GM13976 (cell line): Measurements from ENCODE around the gene RET.

Source experiments
- DNase-seq: peaks from one replicate; pipeline ENCODE4 v3.0.0; 2012; ENCODE audit warnings: low spot score
- in situ Hi-C: fragments of 300-500 bp; cut with MboI; formaldehyde crosslinking; loops from one replicate; pipeline ENCODE4 v1.12.0; 2022; ENCODE audit warnings: low sequenced_read_pairs, mixed read lengths, inconsistent platforms; ENCODE audit not compliant: unreplicated experiment
- TF ChIP-seq, protein P1 (sequence below): IDR thresholded peaks from 2 replicates; pipeline ENCODE4 v1.5.1; 2012; ENCODE audit warnings: borderline replicate concordance, mild to moderate bottlenecking; ENCODE audit not compliant: insufficient read depth; ENCODE audit errors: extremely low read depth, missing control alignments, control extremely low read depth

Gene RET

DNA sequence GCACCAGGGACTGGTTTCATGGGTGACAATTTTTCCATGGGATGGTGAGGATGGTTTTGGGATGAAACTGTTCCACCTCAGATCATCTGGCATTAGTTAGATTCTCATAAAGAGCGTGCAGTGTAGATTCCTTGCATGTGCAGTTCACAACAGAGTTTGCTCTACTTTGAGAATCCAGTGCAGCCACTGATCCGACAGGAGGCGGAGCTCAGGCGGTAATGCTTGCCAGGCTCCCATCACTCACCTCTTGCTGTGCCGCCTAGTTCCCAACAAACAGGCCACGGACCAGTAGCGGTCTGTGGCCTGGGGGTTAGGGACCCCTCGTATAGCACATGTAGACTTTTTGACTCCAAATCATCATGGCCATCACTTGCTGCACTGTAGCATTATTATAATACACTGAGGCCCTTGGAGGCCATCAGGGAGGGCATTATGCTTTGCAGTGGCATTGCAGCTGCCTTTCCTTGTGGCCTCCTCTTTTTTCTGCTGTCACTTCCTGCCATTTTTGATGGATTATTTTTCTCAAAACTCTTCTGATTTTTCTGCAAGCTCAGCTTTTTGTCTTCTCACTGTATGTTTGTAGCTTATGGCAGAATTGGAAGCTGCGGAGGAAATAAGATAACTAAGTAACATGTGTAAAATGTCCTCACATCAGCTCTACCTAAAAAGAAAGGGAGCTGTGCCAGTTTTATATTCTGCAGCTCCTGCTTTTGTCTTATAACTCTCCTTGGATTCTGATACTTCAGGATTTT is 79.9 kb downstream of the RET start:
- TF ChIP-seq, protein P1, sequence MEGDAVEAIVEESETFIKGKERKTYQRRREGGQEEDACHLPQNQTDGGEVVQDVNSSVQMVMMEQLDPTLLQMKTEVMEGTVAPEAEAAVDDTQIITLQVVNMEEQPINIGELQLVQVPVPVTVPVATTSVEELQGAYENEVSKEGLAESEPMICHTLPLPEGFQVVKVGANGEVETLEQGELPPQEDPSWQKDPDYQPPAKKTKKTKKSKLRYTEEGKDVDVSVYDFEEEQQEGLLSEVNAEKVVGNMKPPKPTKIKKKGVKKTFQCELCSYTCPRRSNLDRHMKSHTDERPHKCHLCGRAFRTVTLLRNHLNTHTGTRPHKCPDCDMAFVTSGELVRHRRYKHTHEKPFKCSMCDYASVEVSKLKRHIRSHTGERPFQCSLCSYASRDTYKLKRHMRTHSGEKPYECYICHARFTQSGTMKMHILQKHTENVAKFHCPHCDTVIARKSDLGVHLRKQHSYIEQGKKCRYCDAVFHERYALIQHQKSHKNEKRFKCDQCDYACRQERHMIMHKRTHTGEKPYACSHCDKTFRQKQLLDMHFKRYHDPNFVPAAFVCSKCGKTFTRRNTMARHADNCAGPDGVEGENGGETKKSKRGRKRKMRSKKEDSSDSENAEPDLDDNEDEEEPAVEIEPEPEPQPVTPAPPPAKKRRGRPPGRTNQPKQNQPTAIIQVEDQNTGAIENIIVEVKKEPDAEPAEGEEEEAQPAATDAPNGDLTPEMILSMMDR = no peak
- DNase-seq = no peak
- in situ Hi-C loops = no loop called here

DNA sequence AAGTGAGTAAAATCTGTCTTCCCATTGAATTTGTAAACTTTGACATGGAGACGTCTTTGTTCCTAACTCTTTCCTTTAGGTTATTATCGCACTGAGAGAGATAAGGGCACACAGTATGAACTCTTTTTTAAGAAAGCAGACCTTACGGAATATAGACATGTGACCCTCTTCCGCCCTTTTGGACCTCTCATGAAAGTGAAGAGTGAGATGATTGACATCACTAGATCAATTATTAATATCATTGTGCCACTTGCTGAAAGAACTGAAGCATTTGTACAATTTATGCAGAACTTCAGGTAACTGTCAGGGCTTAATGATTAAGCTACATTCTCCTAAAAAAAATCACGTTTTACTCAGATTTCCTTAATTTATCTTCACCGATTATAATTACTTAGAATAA is 81.8 kb downstream of the RET start:
- TF ChIP-seq, protein P1 = no peak
- in situ Hi-C loops = no loop called here
- no peak for DNase-seq

DNA sequence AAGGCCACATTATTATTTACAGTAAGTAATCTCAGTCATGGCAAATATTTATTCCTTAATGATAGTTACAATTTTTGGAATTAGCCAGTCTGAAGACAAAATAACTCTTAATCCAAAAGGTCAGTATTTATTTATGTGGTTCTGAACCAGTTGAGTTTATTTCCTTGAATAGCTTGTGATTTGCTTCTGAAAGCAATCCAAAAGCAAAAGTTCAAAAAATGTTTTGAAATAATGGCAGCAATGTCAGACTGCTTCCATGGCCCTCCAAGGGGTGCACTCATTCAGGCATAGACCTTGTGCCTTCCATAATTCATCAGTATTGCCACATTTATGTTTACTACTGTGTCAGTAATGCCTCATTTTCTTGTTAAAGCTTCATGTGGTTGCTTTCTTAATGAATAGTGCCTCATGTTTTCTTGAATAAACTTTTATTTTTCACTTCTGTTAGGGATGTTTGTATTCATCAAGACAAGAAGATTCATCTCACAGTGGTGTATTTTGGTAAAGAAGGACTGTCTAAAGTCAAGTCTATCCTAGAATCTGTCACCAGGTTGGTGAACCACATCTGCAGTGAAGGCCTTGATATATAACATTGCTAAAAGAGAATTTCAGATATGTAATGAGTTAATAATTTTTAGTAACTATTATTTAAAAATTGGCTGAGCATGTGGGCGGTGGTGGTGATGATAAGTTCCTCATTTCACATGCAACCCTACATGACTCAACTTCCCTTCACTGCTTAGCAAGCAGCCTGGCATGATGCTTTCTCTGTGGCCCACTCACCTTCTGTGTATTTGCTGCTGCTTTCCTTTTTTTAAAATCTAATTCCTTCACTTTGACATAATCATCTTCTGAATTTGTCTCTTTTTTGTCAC is 83.4 kb downstream of the RET start:
- in situ Hi-C loops = no loop called here
- peak; percentile 20 for DNase-seq
- TF ChIP-seq, protein P1 = no peak

DNA sequence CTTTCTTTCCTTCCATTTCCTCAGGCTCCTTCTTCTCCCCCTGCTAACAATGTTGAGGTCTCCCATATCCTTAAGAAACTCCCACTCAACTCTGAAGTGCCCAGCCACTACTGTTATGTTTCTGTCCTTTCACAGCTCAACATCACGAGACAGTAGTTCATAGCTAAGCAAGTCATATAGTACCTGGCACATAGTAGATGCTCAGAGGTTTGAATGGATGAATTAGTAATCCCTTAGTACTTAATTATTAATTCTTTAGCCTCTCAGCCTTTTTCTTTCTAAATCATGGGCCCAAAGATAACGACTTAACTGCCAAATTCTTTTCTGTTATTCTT is 84.0 kb downstream of the RET start:
- in situ Hi-C loops = no loop called here
- no peak for DNase-seq
- TF ChIP-seq, protein P1 = no peak

DNA sequence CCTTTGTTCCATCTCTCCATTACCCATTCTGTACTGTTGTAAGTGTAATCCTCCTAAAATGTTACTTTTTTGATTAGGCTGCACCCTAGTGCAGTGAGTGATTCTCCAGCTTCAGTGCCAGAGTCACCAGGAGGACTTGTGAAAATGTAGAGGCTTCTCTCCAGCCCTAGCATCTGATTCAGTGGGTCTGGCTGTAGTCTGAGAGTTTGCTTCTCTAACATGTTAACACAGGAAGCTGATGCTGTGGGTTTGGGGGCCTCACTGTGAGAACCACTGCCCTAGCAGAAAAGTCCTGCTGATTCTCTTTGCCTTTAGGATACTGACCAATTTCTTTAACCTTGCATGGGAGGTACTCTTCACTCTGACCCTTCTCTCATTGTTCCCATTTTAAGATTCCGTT is 85.7 kb downstream of the RET start:
- DNase-seq = no peak
- TF ChIP-seq, protein P1 = no peak
- in situ Hi-C loops = no loop called here

DNA sequence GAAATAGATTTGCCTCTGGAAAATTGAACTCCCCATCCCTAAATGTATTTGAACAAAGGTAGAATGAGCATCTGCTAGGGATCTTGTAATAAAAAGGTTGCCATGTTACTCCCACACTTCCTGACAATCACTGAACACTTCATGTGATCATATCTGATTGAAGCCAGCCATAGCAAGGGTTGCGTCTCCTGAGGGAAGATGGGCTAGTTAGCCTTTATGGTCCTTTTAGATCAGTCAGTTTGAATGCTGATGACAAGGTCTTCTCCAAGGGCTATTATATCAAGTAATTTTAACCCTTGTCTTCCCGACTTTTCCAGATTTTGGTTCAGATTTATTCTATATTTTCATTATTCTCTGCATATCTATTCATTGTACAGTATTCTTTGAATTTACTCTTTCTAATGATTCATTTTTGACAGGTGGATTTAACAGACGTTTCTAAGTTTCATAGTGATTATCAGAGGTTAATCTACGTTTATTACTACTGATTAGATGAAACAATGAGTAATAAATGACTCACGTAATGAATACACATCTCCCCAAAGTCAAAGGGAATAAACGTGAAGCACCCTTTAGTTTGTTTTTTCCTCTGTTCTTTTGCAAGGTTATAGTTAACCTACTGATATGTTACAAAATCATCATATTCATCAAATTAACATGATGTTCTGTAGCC is 89.5 kb downstream of the RET start:
- in situ Hi-C loops = no loop called here
- TF ChIP-seq, protein P1 = no peak
- DNase-seq = no peak
